ENCODE results near the gene CA5A.
"Not testable (repeated sequence)": the region's sequence is repeated elsewhere in the genome, so short reads cannot be mapped to it uniquely, and the experiment has no call there.

- TF ChIP-seq POLR2A (IDR thresholded peaks at IDR 0.05; ENCODE audit: low read depth, low read length); POLR2AphosphoS5 (IDR thresholded peaks at IDR 0.05; ENCODE audit: low read depth, low read length); TAF1 (IDR thresholded peaks at IDR 0.05; ENCODE audit: borderline replicate concordance, low read depth, low read length): not testable (repeated sequence)
Observed at GRCh38 chr16:87888346-87888745, 48.0 kb downstream of the CA5A start.
